ENCODE measurements around the gene PROM2.
A peak's percentile ranks its signal among the peaks of the same experiment; 100 is the strongest.

PROM2 gene

GRCh38 chr2:95308426-95308990 lies 34.3 kb downstream of the PROM2 start:
- DNase-seq: no peak

DNA sequence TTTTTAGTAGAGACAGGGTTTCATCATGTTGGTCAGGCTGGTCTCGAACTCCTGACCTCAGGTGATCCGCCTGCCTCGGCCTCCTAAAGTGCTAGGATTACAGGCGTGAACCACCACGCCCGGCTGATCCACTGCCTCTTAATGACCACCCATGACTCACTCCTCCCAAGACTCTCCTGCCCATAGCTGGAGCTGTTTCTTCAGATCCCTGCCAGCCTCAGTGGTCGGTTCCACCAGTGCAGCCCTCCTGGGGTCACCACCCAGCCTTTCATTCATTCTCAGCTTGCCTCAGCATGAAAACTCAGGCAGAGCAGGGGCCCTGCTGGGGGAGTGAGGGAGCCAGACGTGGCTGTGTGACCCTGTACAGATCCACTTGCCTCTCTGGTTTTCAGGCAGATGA lies 35.4 kb downstream of the PROM2 start:
- DNase-seq: no peak

GRCh38 chr2:95310216-95310615 lies 36.0 kb downstream of the PROM2 start:
- DNase-seq: peak; percentile 53

- peak; percentile 73 for DNase-seq
Measured at GRCh38 chr2:95310651-95311050, 36.4 kb downstream of the PROM2 start.

- DNase-seq: no peak
Measured at GRCh38 chr2:95311815-95312542, 37.7 kb downstream of the PROM2 start.

- no peak for DNase-seq
Measured at GRCh38 chr2:95312543-95313201, 38.4 kb downstream of the PROM2 start.

DNA sequence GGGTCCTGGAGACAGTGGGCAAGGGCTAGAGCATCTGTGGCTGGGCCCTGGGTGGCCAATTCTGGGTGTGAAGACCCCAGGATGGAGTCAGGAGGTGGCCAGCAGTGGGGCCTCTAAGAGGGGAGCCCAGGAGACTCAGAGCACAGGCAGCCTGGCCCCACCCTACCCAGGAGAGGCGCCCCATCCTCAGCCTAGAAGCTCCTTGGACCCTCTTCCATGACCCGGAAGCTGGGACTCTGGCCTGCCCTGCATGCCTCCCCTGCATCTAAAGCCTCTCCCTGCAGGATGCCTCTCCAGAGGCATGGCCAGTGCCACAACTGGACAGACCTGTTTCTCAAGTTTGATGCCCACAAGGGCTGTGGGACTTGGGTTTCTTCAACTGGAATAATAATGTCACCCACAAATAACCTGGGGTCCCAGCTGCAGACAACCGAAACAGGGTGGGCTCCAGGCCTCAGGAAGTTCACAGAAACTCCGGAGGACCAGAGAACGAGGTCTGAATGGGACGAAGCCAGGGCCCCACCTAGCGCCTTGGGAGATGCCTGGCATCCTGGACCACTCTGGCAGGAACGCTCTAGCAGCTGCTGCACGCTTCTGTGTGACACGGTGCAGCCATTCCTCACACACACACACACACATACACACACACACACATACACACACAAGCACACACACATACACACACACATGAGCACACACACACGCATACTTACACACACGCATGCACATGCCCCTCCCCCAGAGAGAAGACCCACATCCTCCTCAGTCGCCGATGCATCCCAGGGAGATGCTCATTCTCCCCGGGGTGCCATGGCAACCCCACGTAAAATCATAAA lies 39.3 kb downstream of the PROM2 start:
- no peak for DNase-seq

DNA sequence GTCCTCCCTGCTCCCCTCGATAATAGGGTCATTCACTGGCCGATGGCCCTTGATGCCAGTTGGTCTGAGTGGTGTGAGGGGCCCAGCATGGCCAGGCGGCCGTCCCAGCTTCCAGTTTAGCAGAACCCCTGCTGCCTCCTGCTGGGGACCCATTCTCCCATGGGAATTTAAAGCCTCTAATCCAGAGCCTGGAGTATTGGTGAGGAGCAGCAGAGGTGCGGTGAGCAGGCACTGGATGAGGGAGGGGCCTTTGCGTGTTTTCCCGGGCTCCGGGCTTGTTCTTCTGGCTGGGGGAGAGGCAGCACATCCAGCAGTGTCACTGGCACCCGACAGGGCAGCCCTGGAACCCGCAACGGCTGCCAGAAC lies 40.3 kb downstream of the PROM2 start:
- DNase-seq: no peak

- DNase-seq: no peak
Measured at GRCh38 chr2:95314964-95315611, 40.8 kb downstream of the PROM2 start.

- no peak for DNase-seq
Measured at GRCh38 chr2:95315801-95316411, 41.7 kb downstream of the PROM2 start.

- no peak for DNase-seq
Measured at GRCh38 chr2:95316466-95317122, 42.3 kb downstream of the PROM2 start.

- no peak for DNase-seq
Measured at GRCh38 chr2:95317123-95317500, 42.9 kb downstream of the PROM2 start.

- no peak for DNase-seq
Measured at GRCh38 chr2:95317665-95318425, 43.6 kb downstream of the PROM2 start.

- no peak for DNase-seq
Measured at GRCh38 chr2:95318431-95319220, 44.4 kb downstream of the PROM2 start.

DNA sequence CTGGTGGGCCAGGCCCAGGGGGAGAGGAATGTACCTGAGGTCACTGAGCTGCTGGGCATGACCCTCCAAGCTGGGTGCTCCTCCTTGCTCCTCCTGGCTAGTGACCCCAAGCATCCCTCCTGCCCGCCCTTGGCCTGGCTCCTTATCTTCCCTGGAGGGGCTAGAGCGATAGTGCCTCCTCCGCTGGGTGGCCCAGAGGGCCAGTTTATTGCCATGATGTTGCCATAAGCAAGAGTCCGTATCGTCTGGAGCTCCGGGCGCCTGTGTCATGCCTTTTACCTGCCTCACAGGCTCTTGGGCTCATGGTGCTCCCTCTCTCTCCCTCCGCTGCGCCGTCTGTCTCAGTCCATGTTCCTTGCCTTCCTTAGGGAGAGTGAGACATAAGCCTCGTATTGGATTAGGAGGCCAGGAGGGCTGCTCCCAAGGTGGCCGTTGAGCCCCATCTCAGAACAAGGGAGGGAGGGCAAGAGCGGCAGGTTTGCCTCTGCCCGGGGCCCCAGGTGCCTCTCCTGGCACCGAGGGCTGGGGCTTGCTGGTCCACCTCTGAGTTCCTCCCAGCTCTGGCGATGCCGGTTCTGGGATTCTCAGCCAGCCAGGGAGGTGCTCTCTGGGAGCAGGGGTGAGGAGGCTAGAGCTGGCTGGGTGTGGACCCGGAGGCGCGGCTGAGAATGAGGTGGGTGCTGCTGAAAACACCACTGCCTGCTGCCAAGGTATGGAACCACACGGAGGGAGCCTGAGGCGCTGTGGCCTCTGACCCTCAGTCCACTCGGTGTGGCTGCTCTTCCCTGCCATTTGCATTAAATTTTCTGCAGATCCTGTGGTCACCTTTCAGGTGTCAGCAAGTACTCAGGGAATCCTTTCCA lies 45.5 kb downstream of the PROM2 start:
- DNase-seq: no peak

GRCh38 chr2:95320344-95320712 lies 46.1 kb downstream of the PROM2 start:
- no peak for DNase-seq

- no peak for DNase-seq
Measured at GRCh38 chr2:95320986-95321767, 46.9 kb downstream of the PROM2 start.

- DNase-seq: peak; percentile 20
Measured at GRCh38 chr2:95323347-95324155, 49.3 kb downstream of the PROM2 start.
